HAP-1 (cell line): ENCODE measurements around the gene MATN1.
"Not testable (repeated sequence)": the region's sequence is repeated elsewhere in the genome, so short reads cannot be mapped to it uniquely, and the experiment has no call there.

ENCODE experiments used
- DNase-seq, 2 experiments: peaks; one replicate each; pipeline ENCODE4 v3.0.0-alpha.2; 2016 to 2020; ENCODE audit warnings: low spot score in 2 of 2
- H3K27me3 ChIP-seq: fragments of 250-450 bp; sonication (Bioruptor Pico); 2 replicates; pipeline ENCODE4 v1.5.1; 2020; ENCODE audit warnings: low read depth, mild to moderate bottlenecking, moderate library complexity
- H3K36me3 ChIP-seq: fragments of 250-450 bp; sonication (Bioruptor Pico); replicated peaks from 2 replicates; pipeline ENCODE4 v1.5.1; 2020; ENCODE audit warnings: mild to moderate bottlenecking
- H3K4me1 ChIP-seq: fragments of 250-450 bp; sonication (Bioruptor Pico); 2 replicates; pipeline ENCODE4 v1.5.1; 2020; ENCODE audit warnings: mild to moderate bottlenecking
- H3K4me3 ChIP-seq: fragments of 250-450 bp; sonication (Bioruptor Pico); 2 replicates; pipeline ENCODE4 v1.5.1; 2020; ENCODE audit warnings: mild to moderate bottlenecking, moderate library complexity
- H3K9me3 ChIP-seq: fragments of 250-450 bp; sonication (Bioruptor Pico); 2 replicates; pipeline ENCODE4 v1.5.1; 2020; ENCODE audit warnings: mild to moderate bottlenecking, moderate library complexity
- in situ Hi-C: fragments of 300-500 bp; cut with MboI; formaldehyde crosslinking; loops from 3 replicates; pipeline ENCODE4 v1.14.3; 2020; ENCODE audit warnings: low sequenced_read_pairs, inconsistent platforms, mixed read lengths

Gene MATN1, protein sequence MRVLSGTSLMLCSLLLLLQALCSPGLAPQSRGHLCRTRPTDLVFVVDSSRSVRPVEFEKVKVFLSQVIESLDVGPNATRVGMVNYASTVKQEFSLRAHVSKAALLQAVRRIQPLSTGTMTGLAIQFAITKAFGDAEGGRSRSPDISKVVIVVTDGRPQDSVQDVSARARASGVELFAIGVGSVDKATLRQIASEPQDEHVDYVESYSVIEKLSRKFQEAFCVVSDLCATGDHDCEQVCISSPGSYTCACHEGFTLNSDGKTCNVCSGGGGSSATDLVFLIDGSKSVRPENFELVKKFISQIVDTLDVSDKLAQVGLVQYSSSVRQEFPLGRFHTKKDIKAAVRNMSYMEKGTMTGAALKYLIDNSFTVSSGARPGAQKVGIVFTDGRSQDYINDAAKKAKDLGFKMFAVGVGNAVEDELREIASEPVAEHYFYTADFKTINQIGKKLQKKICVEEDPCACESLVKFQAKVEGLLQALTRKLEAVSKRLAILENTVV

DNA sequence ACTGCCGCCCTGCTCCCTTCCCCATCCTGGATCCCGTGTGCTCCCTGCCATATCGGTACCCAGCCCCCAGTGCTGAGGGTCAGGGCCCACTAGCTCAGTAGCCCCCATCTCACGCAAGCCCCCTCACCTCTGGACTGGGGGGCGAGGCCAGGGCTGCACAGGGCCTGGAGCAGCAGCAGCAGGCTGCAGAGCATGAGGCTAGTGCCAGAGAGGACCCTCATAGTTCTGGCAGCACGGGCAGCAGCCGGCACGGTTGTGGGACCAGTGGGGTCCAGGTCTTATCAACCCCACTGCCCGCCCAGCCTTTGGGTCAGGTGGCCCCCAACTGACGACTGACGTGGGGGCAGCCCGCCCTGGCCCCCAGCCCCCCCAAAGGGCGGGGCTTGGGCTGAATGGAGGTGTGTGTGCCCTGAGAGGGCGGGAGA, at the start of gene MATN1:
Gene MATN1 (minus strand): TSS at position 255 of the 425 bp plus-strand sequence. CDS start 34 bp downstream, at position 221.
- Histone ChIP-seq H3K27me3 (no peaks in the 10 kb centered on the region), H3K4me1 (0 out of 2 replicates have a peak, but pooled peaks cover 2% of the 10 kb centered on the region), H3K36me3 (no peaks in the 10 kb centered on the region), H3K4me3 (no peak within 1 kb of the TSS), H3K9me3 (no peaks in the 10 kb centered on the region)
- in situ Hi-C loops, result loop anchor here (5.0 to 25.0 kb wide), 2 partner anchors 54 to 1836 kb away; no protein-coding TSS in a partner anchor
- no peak for DNase-seq

DNA sequence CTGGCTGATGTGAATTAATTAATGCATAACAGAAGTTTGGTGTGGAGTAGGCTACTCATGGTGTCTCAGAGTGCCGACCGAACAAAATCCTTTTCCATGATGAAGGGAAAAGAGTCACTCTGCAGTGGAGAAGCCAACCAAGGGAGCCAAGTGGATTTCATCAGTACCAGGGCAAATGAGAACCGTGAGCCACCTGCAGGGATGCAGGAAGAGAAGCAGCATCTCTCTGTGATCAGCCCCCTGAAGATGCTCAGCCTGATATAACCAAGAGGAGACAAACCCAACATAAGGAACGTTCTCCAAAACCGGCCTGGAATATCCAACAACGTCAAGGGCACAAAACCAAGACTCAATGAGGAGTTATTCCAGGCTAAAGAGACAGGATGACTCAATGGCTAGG, 47.6 kb upstream of the MATN1 start:
- no peaks in the 10 kb centered on the region for H3K27me3 ChIP-seq
- no peaks in the 10 kb centered on the region for H3K4me1 ChIP-seq
- in situ Hi-C loops, result no loop called here
- H3K4me3 ChIP-seq, result no peak overlapping the region
- no peaks in the 10 kb centered on the region for H3K9me3 ChIP-seq
- DNase-seq, result no peak
- no peaks in the 10 kb centered on the region for H3K36me3 ChIP-seq

DNA sequence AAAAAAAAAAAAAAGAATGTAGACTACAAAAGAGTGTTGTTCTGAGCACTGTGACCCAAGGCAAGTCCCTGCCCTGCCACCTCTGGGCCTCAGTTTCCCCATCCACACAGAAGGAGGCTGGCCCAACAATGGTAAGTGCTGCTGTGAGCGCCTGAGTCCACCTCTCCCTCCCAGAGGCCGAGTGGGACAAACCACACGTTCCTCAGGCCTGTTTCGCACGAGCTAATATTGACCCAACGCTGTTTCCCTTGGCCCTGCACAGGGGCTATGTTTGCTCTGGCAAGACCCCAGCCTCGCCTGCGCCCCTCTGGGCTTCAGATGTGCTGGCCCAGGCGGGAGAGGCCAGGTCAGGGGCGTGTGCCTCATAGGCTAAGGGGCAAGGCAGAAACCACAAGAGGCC, 46.8 kb upstream of the MATN1 start:
- Histone ChIP-seq H3K9me3 (no peaks in the 10 kb centered on the region), H3K36me3 (no peaks in the 10 kb centered on the region), H3K4me3 (no peak overlapping the region), H3K27me3 (no peaks in the 10 kb centered on the region), H3K4me1 (no peaks in the 10 kb centered on the region)
- no peak for DNase-seq
- in situ Hi-C loops, result no loop called here

DNA sequence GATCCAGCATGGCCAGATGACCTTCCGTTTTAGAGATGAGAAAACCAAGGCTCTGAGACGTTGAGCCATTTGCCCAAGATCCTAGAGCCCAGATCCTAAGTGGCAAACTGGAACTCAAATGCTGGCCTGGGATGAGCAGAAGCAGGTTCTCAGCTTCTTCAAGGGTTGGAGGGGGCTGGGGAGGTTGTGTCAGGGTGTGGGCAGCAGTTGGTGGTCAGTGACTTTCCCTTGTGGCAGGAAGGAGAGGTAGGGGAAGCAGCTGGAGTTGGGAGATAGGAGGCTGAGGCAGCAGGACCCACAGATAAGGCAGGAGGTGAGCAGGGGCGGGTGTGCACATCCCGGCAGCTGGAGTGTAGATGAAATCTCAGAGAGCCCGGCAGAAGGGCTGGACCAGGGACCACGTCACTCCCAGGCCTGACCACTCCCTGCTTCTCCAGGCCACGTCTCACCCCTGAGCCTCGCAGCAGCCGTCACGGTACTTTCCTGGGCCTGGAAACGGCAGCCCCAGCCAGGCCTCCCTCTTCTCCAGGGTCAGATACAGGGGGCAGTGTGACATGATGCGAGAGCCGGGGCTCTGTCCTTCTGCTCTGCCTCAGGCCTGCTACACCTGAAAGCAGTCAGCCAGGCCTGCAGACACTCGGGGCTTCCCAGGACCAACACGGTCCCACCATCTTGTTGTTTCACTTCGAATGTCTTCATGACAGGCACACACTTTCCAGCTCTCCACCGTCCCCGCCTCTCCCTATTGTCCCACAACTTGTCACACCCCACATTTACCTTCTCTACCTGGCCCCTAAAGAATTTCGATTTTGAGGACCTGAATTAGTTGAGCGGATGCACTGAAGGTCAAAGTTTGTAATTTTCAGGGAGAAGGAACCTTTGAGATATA, 45.7 kb upstream of the MATN1 start:
- in situ Hi-C loops, result no loop called here
- H3K36me3 ChIP-seq, result no peaks in the 10 kb centered on the region
- no peaks in the 10 kb centered on the region for H3K27me3 ChIP-seq
- DNase-seq, result no peak
- H3K4me3 ChIP-seq, result no peak overlapping the region
- H3K9me3 ChIP-seq, result no peaks in the 10 kb centered on the region
- H3K4me1 ChIP-seq, result no peaks in the 10 kb centered on the region

DNA sequence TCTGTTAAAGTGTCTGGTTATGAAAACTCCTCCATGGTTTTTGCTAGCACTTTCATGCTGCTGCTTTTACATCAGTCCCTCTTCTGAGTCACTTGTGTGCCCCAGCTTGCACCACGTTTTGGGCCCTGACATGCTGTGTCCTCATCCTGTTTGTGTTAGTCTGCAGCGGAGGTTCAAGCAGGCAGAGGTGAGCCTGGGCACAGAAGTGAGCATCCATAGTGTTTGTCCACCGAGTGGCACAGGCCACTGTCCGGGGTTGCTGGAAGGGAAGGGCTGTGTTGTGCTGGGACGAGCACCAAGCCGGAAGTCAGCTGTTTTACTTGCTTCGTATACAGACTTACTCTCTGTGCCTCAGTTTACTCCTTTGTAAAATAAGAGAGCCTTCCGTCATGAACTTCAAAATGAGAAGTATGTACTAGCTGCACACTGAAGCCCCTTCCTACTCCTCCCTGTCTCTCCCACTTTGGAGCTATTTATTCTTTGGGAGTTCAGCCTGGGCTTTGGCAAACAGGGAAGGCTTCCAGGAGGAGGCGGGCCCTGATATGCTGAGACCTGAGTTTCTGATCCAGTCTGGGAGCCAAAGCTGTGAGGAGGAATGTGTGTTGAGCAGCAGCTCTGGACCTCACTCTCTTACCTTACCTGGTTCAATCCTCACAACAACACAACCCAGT, 44.9 kb upstream of the MATN1 start:
- Histone ChIP-seq H3K9me3 (no peaks in the 10 kb centered on the region), H3K36me3 (no peaks in the 10 kb centered on the region), H3K27me3 (no peaks in the 10 kb centered on the region), H3K4me1 (no peaks in the 10 kb centered on the region), H3K4me3 (no peak overlapping the region)
- in situ Hi-C loops, result no loop called here
- no peak for DNase-seq

DNA sequence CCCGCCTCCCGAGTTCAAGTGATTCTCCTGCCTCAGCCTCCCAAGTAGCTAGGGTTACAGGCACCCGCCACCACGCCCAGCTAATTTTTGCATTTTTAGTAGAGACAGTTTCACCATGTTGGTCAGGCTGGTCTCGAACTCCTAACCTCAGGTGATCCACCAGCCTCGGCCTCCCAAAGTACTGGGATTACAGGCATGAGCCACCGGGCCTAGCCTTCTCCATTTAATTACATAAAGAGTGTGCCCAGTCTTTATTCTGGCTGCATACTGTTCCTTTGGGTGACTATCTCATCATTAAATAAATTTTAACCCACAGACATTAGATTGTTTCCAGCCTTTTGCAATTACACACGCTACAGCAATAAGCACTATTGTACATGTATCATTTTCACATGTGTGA, 43.6 kb upstream of the MATN1 start:
- H3K4me1 ChIP-seq, H3K4me3 ChIP-seq, H3K27me3 ChIP-seq, H3K9me3 ChIP-seq, DNase-seq, H3K36me3 ChIP-seq, in situ Hi-C loops: not testable (repeated sequence)

DNA sequence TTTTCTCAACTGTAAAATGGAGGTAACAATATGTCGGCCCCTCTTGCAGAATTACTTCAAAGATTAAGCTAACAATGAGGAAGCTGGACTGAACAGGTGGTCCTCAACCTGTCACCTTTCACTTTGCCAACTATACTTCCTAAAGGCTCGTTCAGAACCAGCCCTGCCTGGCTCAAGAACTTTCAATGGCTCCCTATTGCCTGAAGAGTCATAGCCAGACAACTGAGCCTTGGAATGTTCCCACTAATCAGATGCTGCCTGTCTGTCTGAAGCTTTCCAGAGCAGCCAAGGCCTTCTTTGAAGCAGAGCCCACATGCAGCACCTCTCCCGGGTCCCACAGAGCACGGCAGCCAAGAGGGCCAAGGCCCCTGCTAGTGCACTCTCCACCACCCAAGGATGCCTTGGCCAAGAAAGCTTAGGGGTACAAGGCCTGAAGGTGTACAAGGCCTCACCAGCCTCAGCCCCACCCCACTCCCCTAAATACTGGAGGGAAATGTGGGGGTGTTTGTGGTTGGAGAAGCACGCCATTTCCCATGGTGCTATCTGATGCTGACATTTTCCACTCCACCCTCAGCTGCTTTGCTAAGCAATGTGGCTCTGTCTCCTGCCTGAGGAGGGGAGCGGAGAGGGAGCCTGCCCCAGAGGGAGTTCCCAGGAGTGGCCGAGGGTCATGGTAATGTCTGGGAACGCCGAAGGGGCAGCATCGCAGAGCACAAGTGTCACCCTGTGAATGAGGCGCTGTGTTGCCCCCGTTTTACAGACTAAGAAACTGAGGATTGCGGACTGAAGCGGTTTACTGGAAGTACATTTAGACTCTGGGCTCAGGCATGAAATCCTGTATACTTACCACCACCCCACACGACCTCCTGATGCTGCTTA, 42.4 kb upstream of the MATN1 start:
- no peak for DNase-seq
- Histone ChIP-seq H3K9me3 (no peaks in the 10 kb centered on the region), H3K4me1 (no peaks in the 10 kb centered on the region), H3K27me3 (no peaks in the 10 kb centered on the region), H3K4me3 (no peak overlapping the region), H3K36me3 (no peaks in the 10 kb centered on the region)
- in situ Hi-C loops, result no loop called here

DNA sequence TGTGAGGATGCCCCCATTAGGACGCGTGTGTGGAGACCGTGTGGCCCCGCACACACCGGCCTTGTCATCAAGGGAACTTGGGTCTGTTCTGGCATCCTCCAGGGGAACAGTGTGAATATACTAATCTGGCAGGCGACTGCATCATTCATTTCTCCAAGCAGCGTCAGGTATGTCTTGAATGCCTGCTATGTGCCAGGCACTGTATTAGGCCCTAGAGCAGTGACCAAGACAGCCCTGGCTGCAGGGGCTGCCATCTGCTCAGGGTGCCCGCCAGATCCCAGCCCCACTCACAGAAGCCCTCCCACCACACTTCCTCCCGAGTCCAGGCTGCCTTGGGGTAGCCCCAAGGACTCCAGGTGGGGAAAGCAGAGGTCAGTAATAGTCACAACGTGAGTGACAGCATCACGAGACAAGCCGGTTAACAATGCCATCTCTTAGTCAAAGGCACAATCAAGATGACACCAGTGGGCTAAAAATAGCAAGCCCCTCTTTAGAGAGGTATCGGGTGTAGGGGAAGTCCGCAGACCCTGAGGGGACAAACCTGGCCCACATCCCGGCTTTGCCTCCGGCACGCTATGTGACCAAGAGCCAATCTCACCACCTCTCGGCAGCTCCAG, 41.7 kb upstream of the MATN1 start:
- DNase-seq, result no peak
- H3K4me1 ChIP-seq, result no peaks in the 10 kb centered on the region
- H3K4me3 ChIP-seq, result no peak overlapping the region
- no peaks in the 10 kb centered on the region for H3K27me3 ChIP-seq
- no peaks in the 10 kb centered on the region for H3K36me3 ChIP-seq
- H3K9me3 ChIP-seq, result no peaks in the 10 kb centered on the region
- in situ Hi-C loops, result no loop called here

DNA sequence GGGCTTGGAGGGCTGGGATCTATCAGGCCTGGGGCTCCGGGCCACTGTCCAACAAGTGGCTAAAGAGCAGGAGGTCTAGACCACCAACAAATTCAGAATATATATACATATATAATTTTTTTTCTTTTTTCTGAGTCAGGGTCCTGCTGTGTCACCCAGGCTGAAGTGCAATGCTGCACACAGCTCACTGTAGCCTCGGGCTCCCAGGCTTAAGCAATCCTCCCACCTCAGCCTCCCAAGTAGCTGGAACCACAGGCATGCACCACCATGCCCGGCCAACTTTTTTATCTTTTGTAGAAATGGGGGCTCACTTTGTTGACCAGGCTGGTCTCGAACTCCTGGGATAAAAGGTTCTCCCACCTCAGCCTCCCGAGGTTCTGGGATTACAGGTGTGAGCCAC, 41.0 kb upstream of the MATN1 start:
- no peaks in the 10 kb centered on the region for H3K4me1 ChIP-seq
- no peaks in the 10 kb centered on the region for H3K9me3 ChIP-seq
- H3K4me3 ChIP-seq, result no peak overlapping the region
- DNase-seq, result no peak
- H3K27me3 ChIP-seq, result no peaks in the 10 kb centered on the region
- no peaks in the 10 kb centered on the region for H3K36me3 ChIP-seq
- in situ Hi-C loops, result no loop called here

DNA sequence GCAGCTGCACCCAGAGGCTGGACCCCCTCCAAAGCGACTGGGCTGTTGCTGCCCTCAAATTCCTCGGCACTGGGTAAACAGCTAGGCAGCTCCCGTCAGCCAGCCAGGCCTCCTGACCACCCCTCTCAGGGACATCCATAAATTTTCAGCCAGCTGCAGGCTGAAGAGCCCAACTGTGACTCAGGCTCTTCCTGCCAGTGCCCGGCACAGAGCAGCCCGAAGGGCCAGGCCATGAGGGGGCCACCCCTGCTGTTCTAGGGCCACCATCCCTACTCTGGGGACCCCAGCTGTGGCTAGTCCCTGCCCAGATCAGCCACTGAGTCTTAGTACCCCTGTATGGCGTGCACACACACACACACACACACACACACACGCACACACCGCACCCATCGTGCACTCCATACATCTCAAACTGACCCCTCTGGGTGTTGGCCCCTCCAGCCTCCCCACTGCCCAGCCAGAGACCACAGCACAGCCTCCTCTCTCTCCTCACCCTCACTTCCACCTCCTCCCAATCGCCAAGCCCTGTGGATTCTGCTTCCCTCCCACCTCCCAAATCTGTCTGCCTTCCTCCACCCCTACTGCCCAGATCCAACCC, 40.4 kb upstream of the MATN1 start:
- Histone ChIP-seq H3K4me3 (no peak overlapping the region), H3K9me3 (no peaks in the 10 kb centered on the region), H3K27me3 (no peaks in the 10 kb centered on the region), H3K36me3 (no peaks in the 10 kb centered on the region), H3K4me1 (no peaks in the 10 kb centered on the region)
- in situ Hi-C loops, result no loop called here
- DNase-seq, result no peak

DNA sequence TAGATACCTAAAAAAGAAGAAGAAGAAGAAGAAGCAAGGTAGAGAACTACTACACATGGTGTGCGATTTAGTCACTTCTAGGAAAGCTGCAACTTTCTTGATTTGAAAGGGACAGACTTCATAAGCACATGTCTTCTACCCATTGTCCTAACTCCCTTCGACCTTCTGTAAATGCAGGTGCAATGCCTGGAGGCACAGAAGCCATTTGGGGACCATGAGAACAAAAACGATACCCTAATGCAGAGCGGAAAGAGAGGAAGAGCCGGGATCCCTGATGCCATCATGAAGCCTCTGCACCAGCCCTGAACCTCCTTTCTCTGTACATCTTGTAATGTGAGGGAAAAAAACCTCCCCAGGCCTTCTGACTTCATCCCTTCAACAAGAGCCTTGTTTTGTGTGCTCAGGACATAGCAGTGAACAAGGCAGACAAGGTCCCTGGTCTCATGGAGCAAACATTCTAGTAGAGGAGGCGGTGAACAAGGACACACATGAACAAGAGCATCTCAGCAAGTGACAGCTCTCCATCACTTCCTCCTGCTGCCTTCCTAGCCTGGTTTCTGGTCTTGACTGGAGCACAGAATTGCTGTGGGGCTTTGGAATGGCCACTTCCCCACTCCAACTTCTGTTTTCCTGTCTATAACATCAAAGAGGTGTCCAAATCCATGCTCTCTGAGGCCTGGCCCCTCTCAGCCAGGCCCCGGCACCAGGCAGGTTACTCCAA, 39.7 kb upstream of the MATN1 start:
- in situ Hi-C loops, result no loop called here
- H3K4me3 ChIP-seq, result no peak overlapping the region
- no peaks in the 10 kb centered on the region for H3K27me3 ChIP-seq
- no peaks in the 10 kb centered on the region for H3K9me3 ChIP-seq
- DNase-seq, result no peak
- H3K4me1 ChIP-seq, result no peaks in the 10 kb centered on the region
- no peaks in the 10 kb centered on the region for H3K36me3 ChIP-seq
